GM23248 (cell line): ENCODE results near the gene CAMTA1. TPM values are rescaled to one million over a fixed set of nuclear protein-coding genes. Genes with fewer than 3 reads are reported as not detected.

Experiments used
- DNase-seq: peaks from one replicate; pipeline ENCODE4 v3.0.0-alpha.2; 2015
- H2AFZ ChIP-seq: fragments of 200-600 bp; sonication (generic); 2 replicates; pipeline ENCODE4 v1.6.1; 2016; ENCODE audit warnings: antibody characterized with exemption
- H3F3A ChIP-seq: fragments of 200-600 bp; sonication (generic); 2 replicates; pipeline ENCODE4 v1.6.1; 2016; ENCODE audit warnings: mild to moderate bottlenecking, antibody characterized with exemption, mixed run types; ENCODE audit not compliant: insufficient read depth
- H3K27ac ChIP-seq: fragments of 200-600 bp; sonication (generic); 2 replicates; pipeline ENCODE4 v1.5.1; 2016; ENCODE audit warnings: mild to moderate bottlenecking
- H3K27me3 ChIP-seq: fragments of 200-600 bp; sonication (generic); replicated peaks from 2 replicates; pipeline ENCODE4 v1.6.1; 2016; ENCODE audit warnings: mild to moderate bottlenecking; ENCODE audit not compliant: insufficient read depth
- H3K36me3 ChIP-seq: fragments of 200-600 bp; sonication (generic); 2 replicates; pipeline ENCODE4 v1.6.1; 2016; ENCODE audit warnings: low read depth, mild to moderate bottlenecking
- H3K4me1 ChIP-seq: fragments of 200-600 bp; sonication (generic); 2 replicates; pipeline ENCODE4 v1.6.1; 2016; ENCODE audit warnings: mild to moderate bottlenecking; ENCODE audit not compliant: insufficient read depth
- H3K4me2 ChIP-seq: fragments of 200-600 bp; sonication (generic); one replicate; pipeline ENCODE4 v1.6.1; 2016; ENCODE audit warnings: mild to moderate bottlenecking; ENCODE audit not compliant: unreplicated experiment
- H3K4me3 ChIP-seq: fragments of 200-600 bp; sonication (generic); 2 replicates; pipeline ENCODE4 v1.5.1; 2016; ENCODE audit warnings: mild to moderate bottlenecking
- H3K79me2 ChIP-seq: fragments of 200-600 bp; sonication (generic); 2 replicates; pipeline ENCODE4 v1.6.1; 2016; ENCODE audit warnings: mild to moderate bottlenecking; ENCODE audit not compliant: insufficient read depth
- H3K9ac ChIP-seq: fragments of 200-600 bp; sonication (generic); 2 replicates; pipeline ENCODE4 v1.6.1; 2016; ENCODE audit warnings: mild to moderate bottlenecking
- H3K9me2 ChIP-seq: fragments of 200-600 bp; sonication (generic); 2 replicates; pipeline ENCODE4 v1.6.1; 2016; ENCODE audit warnings: mixed run types, mild to moderate bottlenecking, moderate library complexity; ENCODE audit not compliant: insufficient read depth
- H3K9me3 ChIP-seq: fragments of 200-600 bp; sonication (generic); one replicate; pipeline ENCODE4 v1.6.1; 2017; ENCODE audit warnings: low read depth
- H4K20me1 ChIP-seq: fragments of 200-600 bp; sonication (generic); 2 replicates; pipeline ENCODE4 v1.6.0; 2016; ENCODE audit not compliant: insufficient read depth
- EZH2 ChIP-seq: fragments of 200-600 bp; sonication (generic); IDR thresholded peaks from 2 replicates; pipeline ENCODE4 v1.6.1; 2018; ENCODE audit warnings: antibody characterized with exemption, mild to moderate bottlenecking; ENCODE audit not compliant: insufficient read depth, poor library complexity, severe bottlenecking
- EZH2phosphoT487 ChIP-seq: fragments of 200-600 bp; sonication (generic); IDR thresholded peaks from 2 replicates; pipeline ENCODE4 v1.6.1; 2018; ENCODE audit warnings: antibody characterized with exemption, moderate library complexity, mild to moderate bottlenecking, low read depth; ENCODE audit not compliant: insufficient read depth
- WGBS, 2 experiments: methylation state at CpG; one replicate each; pipeline ENCODE4 v1.1.6; 2015 to 2017; ENCODE audit warnings: low lambda C conversion rate in 2 of 2, low coverage in 1 of 2; ENCODE audit errors: missing lambda C conversion rate in 2 of 2; 5-methylcytosine and 5-hydroxymethylcytosine counted together
- in situ Hi-C: fragments of 300-500 bp; cut with MboI; formaldehyde crosslinking; loops from 2 replicates; pipeline ENCODE4 v1.15.0; 2020
- polyA plus RNA-seq: library from polyadenylated mRNA; unstranded; fragments of >200 nt; fragmentation: Nextera tagmentation; extraction: Ambion mirVana; gene quantifications from 2 replicates; pipeline ENCODE4 v1.2.1, GENCODE V29; 2016
- total RNA-seq: library from RNA; depleted of rRNA; stranded (reverse); fragments of >200 nt; shearing (Covaris generic); gene quantifications from 2 replicates; pipeline ENCODE4 v1.2.3, GENCODE V29; 2014

CAMTA1 gene
- total and polyA plus RNA-seq, 2 experiments from 2014 or later = 50.1 to 165 TPM

GRCh38 chr1:6959491-6959890 is 174.2 kb downstream of the CAMTA1 start:
- WGBS, 2 experiments = 92 to 95% methylated on average over 8 of the region's 8 CpGs

GRCh38 chr1:6960291-6960811 is 175.1 kb downstream of the CAMTA1 start:
- Histone ChIP-seq H3K4me1 (peaks cover 10% of the 10 kb centered on the region), H3K9me2 (no peaks in the 10 kb centered on the region), H3K9ac (0 out of 2 replicates have a peak overlapping the region, but pooled peaks have one; percentile 3), H3F3A (0 out of 2 replicates have a peak, but pooled peaks cover 7% of the 10 kb centered on the region), H3K27ac (no peak overlapping the region), H3K4me2 (peak overlapping the region; percentile 1), H3K36me3 (no peaks in the 10 kb centered on the region), H3K27me3 (peaks cover 4% of the 10 kb centered on the region), H3K79me2 (no peaks in the 10 kb centered on the region), H3K9me3 (no peaks in the 10 kb centered on the region), H2AFZ (peak overlapping the region; percentile 49; the same call in 1 of the 2 replicates), H4K20me1 (no peaks in the 10 kb centered on the region), H3K4me3 (no peak overlapping the region)
- WGBS, 2 experiments = 7 to 8% methylated on average over 12 of the region's 12 CpGs
- peak; percentile 77 for DNase-seq
- in situ Hi-C loops = no loop called here
- TF ChIP-seq EZH2phosphoT487 = no peak
- no peak for TF ChIP-seq EZH2

More at GRCh38 chr1:6959491-6959890, 174.2 kb downstream of the CAMTA1 start:
- no peak overlapping the region for H2AFZ ChIP-seq
- no peaks in the 10 kb centered on the region for H3K36me3 ChIP-seq
- no peaks in the 10 kb centered on the region for H3K9me3 ChIP-seq
- H3K27ac ChIP-seq = no peak overlapping the region
- H3K4me2 ChIP-seq = no peak overlapping the region
- H3K9me2 ChIP-seq = no peaks in the 10 kb centered on the region
- in situ Hi-C loops = no loop called here
- no peak overlapping the region for H3K9ac ChIP-seq
- H3K4me1 ChIP-seq = peaks cover 10% of the 10 kb centered on the region
- no peak overlapping the region for H3K4me3 ChIP-seq
- H4K20me1 ChIP-seq = no peaks in the 10 kb centered on the region
- 0 out of 2 replicates have a peak, but pooled peaks cover 7% of the 10 kb centered on the region for H3F3A ChIP-seq
- no peaks in the 10 kb centered on the region for H3K79me2 ChIP-seq
- no peak for DNase-seq
- no peaks in the 10 kb centered on the region; the same call in 1 of the 2 replicates for H3K27me3 ChIP-seq
- TF ChIP-seq EZH2phosphoT487 (no peak), EZH2 (no peak)

- TF ChIP-seq EZH2 (no peak), EZH2phosphoT487 (no peak)
- Histone ChIP-seq H3K4me1 (peaks cover 10% of the 10 kb centered on the region), H3K27ac (no peak overlapping the region), H3K79me2 (no peaks in the 10 kb centered on the region), H3K9me2 (no peaks in the 10 kb centered on the region), H3K4me2 (peak overlapping the region; percentile 1), H3K9ac (no peak overlapping the region), H3K27me3 (peaks cover 9% of the 10 kb centered on the region), H3K9me3 (no peaks in the 10 kb centered on the region), H3K36me3 (no peaks in the 10 kb centered on the region), H2AFZ (peak overlapping the region; percentile 49; the same call in 1 of the 2 replicates), H3K4me3 (no peak overlapping the region), H3F3A (0 out of 2 replicates have a peak, but pooled peaks cover 7% of the 10 kb centered on the region), H4K20me1 (no peaks in the 10 kb centered on the region)
- in situ Hi-C loops = no loop called here
- WGBS, 2 experiments = 96 to 97% methylated on average over 3 of the region's 3 CpGs
- no peak for DNase-seq
These were observed 175.6 kb downstream of the CAMTA1 start for GRCh38 chr1:6960860-6961259.

GRCh38 chr1:6961289-6961688 is 176.0 kb downstream of the CAMTA1 start:
- Histone ChIP-seq H3K9me3 (no peaks in the 10 kb centered on the region), H2AFZ (no peak overlapping the region), H3K9me2 (no peaks in the 10 kb centered on the region), H3K9ac (no peak overlapping the region), H3K27ac (no peak overlapping the region), H3K27me3 (peaks cover 9% of the 10 kb centered on the region), H3K4me3 (no peak overlapping the region), H3K4me2 (no peak overlapping the region), H4K20me1 (no peaks in the 10 kb centered on the region), H3K79me2 (no peaks in the 10 kb centered on the region), H3F3A (0 out of 2 replicates have a peak, but pooled peaks cover 7% of the 10 kb centered on the region), H3K4me1 (peaks cover 10% of the 10 kb centered on the region), H3K36me3 (no peaks in the 10 kb centered on the region)
- in situ Hi-C loops = no loop called here
- peak; percentile 15 for DNase-seq
- TF ChIP-seq EZH2 (no peak), EZH2phosphoT487 (no peak)
- WGBS, 2 experiments = 87 to 93% methylated on average over 11 to 13 of the region's 13 CpGs
